Left colon (tissue), 2 donors: ENCODE data around the gene CEPT1. TPM values are rescaled to one million over a fixed set of nuclear protein-coding genes. Genes with fewer than 3 reads are reported as not detected.

Experiments
- ATAC-seq: fragments of 200-7000 bp; cut with Tn5 transposase; one replicate; pipeline ENCODE4 v1.9.1; 2020; ENCODE audit warnings: mild to moderate bottlenecking, moderate library complexity
- DNase-seq, 2 donors: peaks; one replicate each; pipeline ENCODE4 v3.0.0-alpha.2; 2020
- intact Hi-C, 2 donors: fragments of 100-400 bp; cut with DNase I in 1 of 2; cut with micrococcal nuclease in 1 of 2; formaldehyde crosslinking; loops; one replicate each; pipeline versions ENCODE4 v1.11.2 to v1.14.0; 2022; cut with DNase I, micrococcal nuclease
- total RNA-seq, 2 donors: library from RNA; stranded (reverse); fragmentation: NEBNext Ultra II Directional; extraction: Animal tissue kit (Norgen Biotek cat#: 25700); gene quantifications; one replicate each; pipeline ENCODE4 v1.2.1, GENCODE V29; 2021
- donor health status: DM: no; HTN: no; CAD: no.
- donor health status: DM: yes; HTN: yes; CAD: no.

Gene CEPT1
- total RNA-seq, 2 donors from 2014 or later, result 30.8 to 37.0 TPM

DNA sequence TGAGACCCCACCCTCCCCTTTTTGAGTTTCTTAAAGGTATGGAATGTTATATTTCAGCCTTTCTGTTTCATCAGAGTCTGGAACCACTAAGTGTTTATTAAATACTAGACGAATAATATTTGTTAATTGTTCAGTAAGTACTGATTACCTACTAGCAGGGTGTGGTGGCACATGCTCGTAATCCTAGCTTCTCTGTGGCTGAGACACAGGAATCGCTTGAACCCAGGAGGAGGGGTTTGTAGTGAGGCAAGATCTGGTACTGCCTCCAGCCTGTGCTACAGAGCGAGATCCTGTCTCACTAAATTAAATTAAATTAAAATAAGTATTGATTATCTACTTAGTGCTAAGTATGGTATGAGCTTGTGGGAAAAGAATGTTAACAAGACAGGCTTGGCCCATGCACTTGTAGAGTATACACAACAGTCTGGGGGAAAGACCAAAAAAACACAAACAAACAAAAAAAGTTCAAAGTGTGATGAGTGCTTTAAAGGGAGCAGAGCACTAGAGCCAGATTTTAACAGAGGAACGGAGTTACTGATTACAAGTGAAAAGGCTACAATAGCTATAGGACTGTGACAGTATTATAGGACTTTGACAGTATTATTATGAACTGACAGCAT lies 2.4 kb downstream of the CEPT1 start:
- intact Hi-C loops, result no loop called here
- no peak for DNase-seq
- no peak for ATAC-seq

DNA sequence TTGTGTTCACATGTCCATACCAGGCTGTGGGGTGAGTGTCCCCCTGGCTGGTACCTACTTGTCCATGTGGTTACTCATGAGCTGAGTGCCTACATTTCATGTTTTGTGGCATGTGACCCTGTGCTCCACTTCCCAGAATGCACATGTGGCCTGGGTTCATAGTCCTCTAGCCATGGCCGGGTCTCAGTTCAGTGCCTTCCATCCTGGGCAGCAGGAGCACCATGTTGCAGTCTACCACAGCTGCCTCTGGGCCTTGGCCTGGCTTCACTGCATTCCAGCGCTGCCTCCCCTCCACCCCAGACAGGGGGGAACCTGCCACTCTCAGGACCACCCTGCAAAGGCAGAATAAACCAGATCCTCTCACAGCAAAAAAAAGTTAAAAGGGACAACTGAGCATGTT lies 5.5 kb downstream of the CEPT1 start:
- ATAC-seq (no peak), DNase-seq (no peak)
- intact Hi-C loops, result no loop called here

DNA sequence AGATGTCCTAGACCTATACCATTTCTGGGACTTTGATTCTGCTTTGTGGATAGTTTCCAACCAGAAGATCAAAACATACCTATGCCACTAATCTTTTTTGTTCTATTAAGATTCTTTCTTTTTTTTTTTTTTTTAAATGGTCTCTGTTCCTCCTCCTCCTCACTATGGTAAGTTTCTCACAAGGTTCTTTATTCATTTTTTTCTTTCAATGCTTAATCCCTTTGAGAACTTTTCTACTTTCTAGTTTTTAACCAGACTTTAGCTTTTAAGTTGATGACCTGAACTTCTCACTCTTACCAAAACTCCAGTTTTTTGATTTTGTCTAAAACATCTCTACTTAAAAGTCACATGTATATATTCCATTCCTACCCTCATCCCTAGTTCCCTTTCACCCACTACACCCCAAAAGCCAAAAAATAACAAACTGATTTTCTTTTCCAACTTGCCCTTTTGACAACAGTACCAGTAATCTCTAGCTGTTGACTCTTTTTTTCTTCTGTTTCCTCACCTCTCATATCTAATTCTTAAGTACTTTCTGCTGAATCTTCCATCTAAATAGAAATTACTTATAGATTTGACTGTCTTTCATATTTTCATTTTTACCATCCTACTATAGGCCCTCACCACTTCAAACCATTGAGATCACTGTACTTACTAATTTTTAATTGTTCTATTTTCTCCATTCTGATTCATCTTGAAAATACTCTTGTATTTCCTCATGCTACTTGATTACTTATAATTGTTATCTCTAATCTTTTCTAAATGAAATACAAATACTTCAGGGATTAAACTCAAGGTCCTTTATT lies 6.1 kb downstream of the CEPT1 start:
- intact Hi-C loops, result no loop called here
- DNase-seq (no peak), ATAC-seq (no peak)

DNA sequence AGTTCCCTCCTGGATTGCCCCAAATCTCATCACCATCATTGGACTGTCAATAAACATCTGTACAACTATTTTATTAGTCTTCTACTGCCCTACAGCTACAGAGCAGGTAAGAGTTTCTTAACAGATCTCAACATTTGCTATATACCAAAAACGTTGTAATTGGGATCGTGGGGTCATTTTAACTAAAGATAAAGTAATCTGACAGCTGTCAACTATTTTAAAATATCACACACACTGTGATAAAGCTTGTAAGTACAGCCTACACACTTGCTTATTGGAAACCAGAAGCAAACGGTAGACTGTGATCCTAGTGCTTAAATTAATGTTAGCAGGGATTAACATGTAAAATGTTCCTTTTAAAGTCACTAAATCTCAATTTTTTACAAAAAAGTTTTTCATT lies 7.9 kb downstream of the CEPT1 start:
- ATAC-seq (no peak), DNase-seq (no peak)
- intact Hi-C loops, result no loop called here

DNA sequence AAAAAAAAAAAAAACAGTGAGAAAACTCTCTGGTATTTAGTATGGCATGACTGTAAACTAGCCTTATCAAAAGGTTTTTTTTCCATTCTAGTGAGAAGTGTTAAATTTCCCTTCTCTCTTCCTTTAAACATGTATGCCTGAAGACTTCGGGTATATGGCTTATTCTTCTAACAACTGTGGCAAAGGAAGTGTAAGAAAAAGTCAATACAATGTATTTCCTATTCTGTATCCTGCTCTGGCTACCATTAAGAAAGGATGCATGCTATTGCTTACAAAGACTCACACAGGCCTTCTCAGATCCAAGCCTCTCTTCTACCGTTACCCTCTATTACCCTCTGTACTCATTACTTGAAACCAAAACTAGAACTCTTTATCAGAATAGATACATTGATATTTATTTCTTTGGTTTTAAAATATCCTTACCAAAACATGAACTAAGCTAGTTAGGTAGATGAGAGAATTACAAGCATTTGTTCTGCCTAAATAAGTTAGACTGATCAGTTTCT lies 8.4 kb downstream of the CEPT1 start:
- ATAC-seq (no peak), DNase-seq (no peak)
- intact Hi-C loops, result no loop called here

DNA sequence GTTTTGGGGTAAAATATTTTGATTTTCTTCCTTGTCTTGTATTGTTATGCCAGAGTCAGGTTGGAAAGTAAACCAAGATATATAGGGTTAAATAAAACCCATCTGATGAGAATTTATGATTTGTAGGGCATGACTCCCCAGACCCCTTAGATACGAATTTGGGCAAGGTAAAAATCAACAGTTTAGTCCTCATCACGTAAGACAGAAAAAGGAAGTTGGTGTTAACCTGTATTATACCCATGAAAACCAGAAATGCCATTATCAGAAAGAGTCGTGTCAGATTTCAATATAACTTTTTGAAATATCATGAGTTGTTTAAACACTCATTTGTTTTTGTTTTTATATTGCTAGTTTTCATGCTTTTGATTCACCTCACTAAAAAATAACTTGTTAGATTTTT lies 11.8 kb downstream of the CEPT1 start:
- DNase-seq (no peak), ATAC-seq (no peak)
- intact Hi-C loops, result no loop called here

DNA sequence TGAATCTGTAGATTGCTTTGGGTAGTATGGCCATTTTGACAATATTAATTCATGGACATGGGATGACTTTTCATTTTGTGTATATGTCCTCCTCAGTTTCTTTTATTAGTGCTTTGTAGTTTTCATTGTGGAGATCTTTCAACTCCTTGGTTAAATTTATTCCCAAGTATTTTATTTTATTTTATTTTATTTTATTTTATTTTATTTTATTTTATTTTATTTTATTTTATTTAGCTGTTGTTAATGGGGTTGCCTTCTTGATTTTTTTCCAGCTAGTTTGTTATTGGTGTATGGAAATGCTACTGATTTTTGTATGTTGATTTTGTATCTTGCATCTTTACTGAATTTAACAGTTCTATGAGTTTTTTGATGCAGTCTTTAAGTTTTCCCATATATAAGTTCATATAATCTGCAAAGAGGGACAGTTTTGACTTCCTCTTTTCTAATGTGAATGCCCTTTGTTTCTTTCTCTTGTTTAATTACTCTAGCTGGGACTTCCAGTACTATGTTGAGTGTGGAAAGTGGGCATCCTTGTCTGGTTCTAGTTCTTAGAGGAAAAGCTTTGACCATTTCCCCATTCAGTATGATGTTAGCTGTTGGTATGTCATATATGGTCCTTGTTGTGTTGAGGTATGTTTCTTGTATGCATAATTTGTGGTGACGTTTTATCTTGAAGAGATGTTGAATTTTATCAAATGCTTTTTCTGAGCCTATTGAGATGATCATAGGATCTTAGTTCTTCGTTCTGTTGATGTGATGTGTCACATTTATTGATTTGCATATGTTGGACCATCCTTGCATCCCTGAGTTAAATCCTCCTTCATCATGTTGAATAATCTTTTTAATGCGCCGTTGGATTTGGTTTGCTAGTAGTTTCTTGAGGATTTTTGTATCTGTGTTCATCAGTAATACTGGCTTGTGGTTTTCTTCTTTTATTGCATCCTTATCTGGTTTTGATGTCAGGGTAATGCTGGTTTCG lies 14.3 kb downstream of the CEPT1 start:
- intact Hi-C loops, result no loop called here
- ATAC-seq (no peak), DNase-seq (no peak)

DNA sequence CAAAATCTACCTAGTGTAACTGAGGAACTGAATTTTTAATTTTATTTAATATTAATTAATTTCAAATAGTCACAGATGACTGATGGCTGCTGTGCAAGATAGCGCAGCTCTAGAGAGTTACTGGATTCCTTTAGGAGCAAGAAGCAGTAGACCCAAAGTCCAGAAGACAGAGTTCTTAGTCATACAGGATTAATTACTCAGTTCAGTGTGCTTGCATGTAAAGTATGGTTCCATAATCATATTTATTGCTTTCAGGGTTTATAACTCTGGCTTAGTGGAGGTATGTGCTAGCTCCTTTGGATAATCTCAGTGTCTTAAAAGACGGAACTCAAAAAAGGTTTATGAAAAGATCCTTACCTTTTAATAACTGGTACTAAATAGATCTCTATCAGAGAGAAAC lies 17.4 kb downstream of the CEPT1 start:
- DNase-seq (no peak), ATAC-seq (peak; percentile 75)
- intact Hi-C loops, result no loop called here

DNA sequence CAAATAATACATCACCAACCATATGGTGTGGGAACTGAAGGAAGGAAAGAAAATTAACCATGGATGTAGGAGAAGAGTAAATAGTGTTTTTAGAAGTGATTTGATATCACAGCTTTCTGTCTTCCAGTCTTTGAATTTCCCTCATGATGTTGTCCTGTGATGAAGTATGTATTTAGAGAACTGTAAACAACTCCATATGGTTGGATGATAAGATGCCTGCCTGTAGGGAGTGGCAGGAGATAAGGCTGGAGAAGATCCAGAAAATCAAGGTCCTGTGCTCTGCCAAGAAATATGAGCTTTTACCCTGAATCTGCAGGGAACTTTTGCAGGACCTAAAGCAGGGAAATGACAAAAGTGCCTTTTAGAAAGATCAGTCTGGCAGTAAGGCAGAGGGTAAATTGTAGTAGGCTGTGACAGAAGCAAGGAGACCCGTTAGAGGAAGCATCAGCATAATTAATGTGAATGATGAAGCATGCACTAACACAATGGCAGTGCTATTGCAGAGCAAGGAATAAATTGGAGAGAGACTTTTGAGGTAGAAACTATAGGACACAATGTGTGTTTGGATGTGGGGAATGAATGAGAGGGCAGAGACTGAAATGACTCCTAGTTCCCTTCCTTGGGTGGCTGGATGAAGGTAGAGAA lies 21.9 kb downstream of the CEPT1 start:
- no peak for DNase-seq
- intact Hi-C loops, result no loop called here
- peak; percentile 90 for ATAC-seq

DNA sequence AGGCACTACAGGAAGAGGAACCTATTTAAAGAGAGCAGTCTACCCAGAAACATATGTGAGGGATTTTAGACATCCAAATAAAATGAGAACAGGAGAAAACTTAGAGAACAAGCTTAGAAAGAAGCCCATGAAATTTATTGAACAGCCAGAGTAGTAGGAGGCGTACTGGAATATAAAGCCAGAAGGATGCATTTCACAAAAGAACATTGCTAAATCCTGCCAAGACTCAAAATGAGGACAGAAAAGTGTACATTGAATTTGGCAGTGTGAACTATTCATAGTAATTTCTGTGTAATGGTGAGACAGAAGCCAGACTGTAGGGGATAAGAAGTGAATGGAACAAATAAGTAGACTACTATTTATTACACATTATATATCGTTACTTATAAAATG lies 22.5 kb downstream of the CEPT1 start:
- ATAC-seq (no peak), DNase-seq (no peak)
- intact Hi-C loops, result no loop called here

DNA sequence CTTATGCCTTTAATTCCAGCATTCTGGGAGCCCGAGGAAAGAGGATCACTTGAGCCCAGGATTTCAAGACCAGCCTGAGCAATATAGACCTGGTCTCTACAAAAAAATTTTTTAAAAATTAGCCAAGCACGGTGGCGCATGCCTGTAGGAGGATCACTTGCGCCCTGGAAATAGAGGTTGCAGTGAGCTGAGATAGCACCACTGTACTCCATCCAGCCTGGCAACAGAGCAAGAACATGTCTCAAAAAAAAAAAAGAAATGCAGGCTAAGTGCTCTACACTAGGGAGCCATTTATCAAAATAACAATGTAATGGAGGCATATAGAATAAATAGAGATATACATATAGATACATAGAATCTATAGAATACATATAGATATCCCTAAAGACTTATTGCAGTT lies 23.3 kb downstream of the CEPT1 start:
- DNase-seq (no peak), ATAC-seq (no peak)
- intact Hi-C loops, result no loop called here

DNA sequence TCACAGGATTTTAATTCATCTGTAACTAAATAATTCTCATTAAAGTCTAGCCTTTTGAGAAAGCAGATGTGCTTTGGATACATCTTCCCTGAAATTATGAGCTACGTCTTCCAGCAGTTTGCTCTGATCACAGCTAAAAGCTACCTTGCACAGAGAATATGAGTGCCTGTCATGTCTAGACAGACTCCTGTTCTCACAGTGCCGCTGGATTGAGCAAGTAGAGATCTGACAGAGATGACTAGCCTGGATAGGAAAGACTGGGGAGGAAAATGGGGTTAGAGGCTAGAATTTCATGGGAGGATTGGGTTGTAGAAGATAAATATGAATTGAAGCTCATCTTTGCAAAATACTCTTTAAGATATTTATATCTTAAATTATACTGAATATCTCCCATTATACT lies 24.1 kb downstream of the CEPT1 start:
- intact Hi-C loops, result no loop called here
- DNase-seq, result no peak
- ATAC-seq, result no peak

DNA sequence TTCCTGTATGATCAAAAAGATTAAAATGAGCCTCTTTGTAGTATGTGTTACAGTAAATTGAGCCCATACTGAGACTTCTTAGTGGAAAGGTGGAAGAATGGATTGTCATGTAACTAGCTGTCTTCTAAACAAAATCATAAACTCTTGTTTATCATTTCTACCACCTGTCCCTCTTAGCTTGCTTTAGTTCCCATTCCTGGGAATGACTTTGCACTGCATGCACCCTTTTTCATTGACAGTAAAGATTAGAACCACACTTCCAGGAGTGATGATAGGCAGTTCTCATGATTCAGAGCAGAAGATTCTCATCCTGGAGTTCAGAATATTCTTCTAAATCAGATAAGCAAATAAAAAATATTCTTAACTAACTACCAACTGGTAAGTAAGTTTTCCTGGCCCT lies 32.4 kb downstream of the CEPT1 start:
- ATAC-seq, result no peak
- no peak for DNase-seq
- intact Hi-C loops, result no loop called here

DNA sequence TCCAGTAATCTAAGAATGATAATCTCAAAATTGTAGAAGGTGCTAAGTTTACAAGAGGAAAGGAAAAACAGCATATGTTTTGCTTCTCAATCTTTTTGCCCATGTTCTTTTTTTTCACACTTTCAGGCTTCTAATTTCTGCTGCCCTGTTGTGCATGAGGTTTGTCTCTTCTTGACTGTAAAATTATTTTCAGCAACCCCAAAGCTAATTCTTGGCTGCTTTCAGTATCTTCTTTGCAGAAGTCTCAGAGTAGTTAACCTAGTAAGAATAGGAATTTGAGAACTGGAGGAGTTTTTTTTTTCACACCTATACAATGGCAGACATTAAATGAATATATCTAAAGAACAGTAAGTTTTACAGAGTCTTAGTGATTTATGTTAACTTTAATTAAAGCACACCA lies 34.0 kb downstream of the CEPT1 start:
- DNase-seq (no peak), ATAC-seq (no peak)
- intact Hi-C loops, result no loop called here

DNA sequence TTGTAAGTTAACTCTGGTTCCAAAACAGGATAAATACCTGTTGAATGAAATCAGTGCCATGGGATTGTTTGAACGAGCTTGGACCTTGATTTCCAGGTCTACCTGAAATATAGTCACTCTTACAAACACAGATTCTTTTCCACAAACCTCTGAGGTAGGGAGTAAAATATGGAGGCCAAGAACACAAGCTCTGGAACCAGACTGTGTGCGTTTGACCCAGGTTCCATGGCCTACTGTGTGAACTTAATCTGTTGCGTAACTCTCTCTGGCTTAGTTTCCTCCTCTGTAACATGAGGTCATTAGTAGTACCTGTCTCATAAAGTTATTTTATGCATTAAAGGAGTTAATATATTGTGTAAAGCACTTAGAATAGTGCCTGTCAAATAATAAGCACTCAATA lies 35.3 kb downstream of the CEPT1 start:
- ATAC-seq (no peak), DNase-seq (no peak)
- intact Hi-C loops, result no loop called here

DNA sequence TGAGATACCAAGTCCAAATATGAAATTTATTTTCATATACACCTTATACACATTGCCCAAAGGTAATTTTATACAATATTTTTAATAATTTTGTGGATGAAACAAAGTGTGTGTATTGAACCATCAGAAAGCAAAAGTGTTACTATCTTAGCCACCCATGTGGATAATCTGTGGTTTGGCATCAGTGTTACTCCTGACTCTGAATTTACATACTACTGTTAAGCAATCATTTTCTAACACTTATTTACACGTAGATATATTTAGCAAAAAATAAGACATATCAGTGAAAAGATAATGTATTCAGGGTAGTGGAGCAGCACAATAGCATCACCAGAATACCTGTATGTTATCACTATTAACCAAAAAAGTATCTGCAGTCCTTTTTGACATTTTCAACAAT lies 36.7 kb downstream of the CEPT1 start:
- no peak for ATAC-seq

DNA sequence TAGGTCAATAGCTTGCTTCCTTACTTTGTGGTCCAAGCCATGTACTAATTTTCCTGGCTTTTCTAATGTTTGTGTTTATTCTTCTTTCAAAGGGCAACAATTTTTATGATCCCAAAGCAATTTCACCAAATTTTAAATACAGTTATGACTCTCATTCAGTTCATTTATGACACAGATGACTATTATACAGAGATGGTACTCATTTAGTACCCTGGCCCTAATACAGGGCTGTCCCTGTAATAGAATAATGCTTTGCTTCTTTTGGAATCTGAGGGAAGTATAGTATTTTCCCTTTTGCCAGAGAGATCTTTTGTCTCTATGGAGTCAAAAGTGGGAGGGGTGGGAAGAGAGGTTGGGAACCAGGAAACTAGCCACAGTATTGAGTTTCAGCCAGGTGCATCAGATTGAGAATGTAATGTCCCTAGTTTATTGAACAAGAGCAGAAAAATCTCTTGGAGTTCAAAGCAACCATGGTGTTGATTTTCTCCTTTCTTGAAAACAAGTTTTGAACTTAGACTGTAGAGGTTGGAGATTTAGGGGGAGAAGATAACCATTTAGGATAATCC lies 40.0 kb downstream of the CEPT1 start:
- DNase-seq, result no peak
- peak; percentile 52 for ATAC-seq
- intact Hi-C loops, result no loop called here

More for the DNA sequence above, 36.7 kb downstream of the CEPT1 start:
- DNase-seq, result no peak
- intact Hi-C loops, result no loop called here

DNA sequence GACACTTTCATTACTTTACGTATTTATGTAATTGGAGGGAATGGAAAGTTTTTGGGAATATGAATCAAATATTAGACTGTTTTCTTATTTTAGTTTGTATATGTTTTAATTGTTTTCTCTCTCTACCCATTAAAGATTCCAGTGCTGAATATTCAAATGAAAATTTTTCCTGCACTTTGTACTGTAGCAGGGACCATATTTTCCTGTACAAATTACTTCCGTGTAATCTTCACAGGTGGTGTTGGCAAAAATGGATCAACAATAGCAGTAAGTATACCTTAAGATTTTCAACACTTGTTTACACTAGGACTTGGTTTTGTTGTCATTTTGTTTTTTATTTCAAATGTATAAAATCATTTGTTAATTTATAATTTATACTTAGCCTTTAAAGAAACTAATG lies 42.0 kb downstream of the CEPT1 start:
- DNase-seq, result no peak
- peak; percentile 80 for ATAC-seq
- intact Hi-C loops, result no loop called here
